CD4-positive, alpha-beta T cell (primary cell): ENCODE data around the gene GBP1. TPM values are rescaled to one million over a fixed set of nuclear protein-coding genes. Genes with fewer than 3 reads are reported as not detected.

Experiments
- ATAC-seq: fragments of 200-7000 bp; cut with Tn5 transposase; one replicate; pipeline ENCODE4 v1.10.0; 2022; ENCODE audit warnings: mild to moderate bottlenecking; ENCODE audit not compliant: poor library complexity
- CTCF ChIA-PET: fragments of 350-600 bp; sonication (Branson Sonifier 250); formaldehyde crosslinking; loops from one replicate; lab custom pipeline; 2021; ENCODE audit warnings: antibody characterized with exemption, inconsistent platforms; lab: Charles Lee
- POLR2A ChIA-PET: fragments of 350-600 bp; sonication (Branson Sonifier 250); formaldehyde crosslinking; loops from one replicate; lab custom pipeline; 2021; ENCODE audit warnings: antibody characterized with exemption, inconsistent platforms; lab: Charles Lee
- DNase-seq, 14 experiments: peaks; one replicate each; pipeline ENCODE4 v3.0.0-alpha.2; 2013 to 2020; ENCODE audit warnings: mixed read lengths in 2 of 14
- H3K27ac ChIP-seq, 2 donors: one replicate each; pipeline versions ENCODE4 v1.5.1 to v1.7.0; 2013; ENCODE audit warnings: low read length in 2 of 2, low read depth in 1 of 2, mild to moderate bottlenecking in 1 of 2
- H3K27me3 ChIP-seq, 2 experiments: 1 replicate in 1 of 2; 2 replicates in 1 of 2; pipeline versions ENCODE4 v1.6.1 to v1.7.0; 2013; ENCODE audit warnings: low read length in 2 of 2, control low read depth in 1 of 2, mild to moderate bottlenecking in 1 of 2, moderate library complexity in 1 of 2; ENCODE audit not compliant: insufficient read depth in 2 of 2, control insufficient read depth in 1 of 2
- H3K36me3 ChIP-seq: one replicate; pipeline ENCODE4 v1.6.1; 2013; ENCODE audit warnings: low read length, control low read depth; ENCODE audit not compliant: insufficient read depth
- H3K4me1 ChIP-seq: one replicate; pipeline ENCODE4 v1.6.1; 2013; ENCODE audit warnings: low read length, control low read depth; ENCODE audit not compliant: insufficient read depth
- H3K4me3 ChIP-seq: one replicate; pipeline ENCODE4 v1.5.1; 2013; ENCODE audit warnings: mild to moderate bottlenecking, low read length, moderate library complexity
- H3K9me3 ChIP-seq, 2 experiments: 1 replicate in 1 of 2; 2 replicates in 1 of 2; pipeline versions ENCODE4 v1.6.1 to v1.7.0; 2013; ENCODE audit warnings: low read length in 2 of 2, mild to moderate bottlenecking in 2 of 2, control low read depth in 1 of 2, moderate library complexity in 1 of 2; ENCODE audit not compliant: control insufficient read depth in 1 of 2, insufficient read depth in 1 of 2
- H3K27ac Mint-ChIP-seq: one replicate; pipeline ENCODE4 v1.8.0; 2020; ENCODE audit warnings: mixed read lengths
- H3K27me3 Mint-ChIP-seq: one replicate; pipeline ENCODE4 v1.8.0; 2021; ENCODE audit warnings: mixed read lengths
- H3K36me3 Mint-ChIP-seq: one replicate; pipeline ENCODE4 v1.8.0; 2021; ENCODE audit warnings: low read depth, mixed read lengths
- H3K4me1 Mint-ChIP-seq: one replicate; pipeline ENCODE4 v1.8.0; 2021; ENCODE audit warnings: low read depth, mixed read lengths
- H3K4me3 Mint-ChIP-seq: one replicate; pipeline ENCODE4 v1.8.0; 2020; ENCODE audit warnings: mild to moderate bottlenecking, mixed read lengths
- H3K9me3 Mint-ChIP-seq: one replicate; pipeline ENCODE4 v1.8.0; 2020; ENCODE audit warnings: mixed read lengths
- CTCF ChIP-seq: fragments of 200-600 bp; IDR thresholded peaks from one replicate; pipeline ENCODE4 v1.8.0; 2022; ENCODE audit warnings: antibody characterized with exemption, mild to moderate bottlenecking
- intact Hi-C, 2 experiments: fragments of 100-400 bp; cut with DNase I in 1 of 2; cut with micrococcal nuclease in 1 of 2; formaldehyde crosslinking; loops; one replicate each; pipeline versions ENCODE4 v1.15.1 to v1.9.0; 2023 to 2025; cut with DNase I, micrococcal nuclease
- total RNA-seq, 174 experiments: library from RNA in 2 of 174; stranded (reverse) in 2 of 174; gene quantifications; one replicate each; pipeline ENCODE4 v1.2.3 and lab custom pipeline; 2021 to 2026

GBP1 gene
- total RNA-seq, 2 experiments from 2014 or later, result 15.5 to 16.5 TPM

DNA sequence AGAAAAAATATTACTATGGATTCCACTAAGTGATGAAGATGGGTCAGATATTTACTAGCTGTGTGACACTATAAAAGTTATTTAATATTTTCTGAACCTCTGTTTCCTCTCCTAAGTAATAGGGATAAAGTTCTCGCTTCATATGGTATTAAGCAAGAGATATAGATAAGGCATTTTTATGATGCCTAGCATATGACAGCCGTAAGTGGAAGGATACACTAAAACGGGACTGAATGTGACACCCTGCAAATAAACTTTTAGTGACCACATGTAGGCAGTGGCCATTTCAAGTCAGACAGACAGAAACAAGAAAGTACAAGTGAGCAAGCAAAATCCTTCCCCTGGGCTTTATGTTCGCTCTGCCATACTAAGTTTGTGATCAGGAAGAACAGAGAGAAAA, 56.5 kb downstream of the GBP1 start:
- Mint-ChIP-seq H3K4me1 (peaks cover 7% of the 10 kb centered on the region), H3K9me3 (no peaks in the 10 kb centered on the region), H3K36me3 (peaks cover 97% of the 10 kb centered on the region), H3K27ac (no peak overlapping the region), H3K27me3 (no peaks in the 10 kb centered on the region), H3K4me3 (no peak overlapping the region)
- H3K4me1 ChIP-seq, result peaks cover under 1% of the 10 kb centered on the region
- no peak overlapping the region for H3K4me3 ChIP-seq
- H3K27ac ChIP-seq, result no peak overlapping the region
- intact Hi-C loops, result no loop called here
- CTCF ChIA-PET, result no interaction called here
- no peak for TF ChIP-seq CTCF
- DNase-seq, result no peak
- POLR2A ChIA-PET, result no interaction called here
- peaks cover 85% of the 10 kb centered on the region for H3K36me3 ChIP-seq
- no peaks in the 10 kb centered on the region for H3K9me3 ChIP-seq
- H3K27me3 ChIP-seq, result no peaks in the 10 kb centered on the region
- ATAC-seq, result no peak

DNA sequence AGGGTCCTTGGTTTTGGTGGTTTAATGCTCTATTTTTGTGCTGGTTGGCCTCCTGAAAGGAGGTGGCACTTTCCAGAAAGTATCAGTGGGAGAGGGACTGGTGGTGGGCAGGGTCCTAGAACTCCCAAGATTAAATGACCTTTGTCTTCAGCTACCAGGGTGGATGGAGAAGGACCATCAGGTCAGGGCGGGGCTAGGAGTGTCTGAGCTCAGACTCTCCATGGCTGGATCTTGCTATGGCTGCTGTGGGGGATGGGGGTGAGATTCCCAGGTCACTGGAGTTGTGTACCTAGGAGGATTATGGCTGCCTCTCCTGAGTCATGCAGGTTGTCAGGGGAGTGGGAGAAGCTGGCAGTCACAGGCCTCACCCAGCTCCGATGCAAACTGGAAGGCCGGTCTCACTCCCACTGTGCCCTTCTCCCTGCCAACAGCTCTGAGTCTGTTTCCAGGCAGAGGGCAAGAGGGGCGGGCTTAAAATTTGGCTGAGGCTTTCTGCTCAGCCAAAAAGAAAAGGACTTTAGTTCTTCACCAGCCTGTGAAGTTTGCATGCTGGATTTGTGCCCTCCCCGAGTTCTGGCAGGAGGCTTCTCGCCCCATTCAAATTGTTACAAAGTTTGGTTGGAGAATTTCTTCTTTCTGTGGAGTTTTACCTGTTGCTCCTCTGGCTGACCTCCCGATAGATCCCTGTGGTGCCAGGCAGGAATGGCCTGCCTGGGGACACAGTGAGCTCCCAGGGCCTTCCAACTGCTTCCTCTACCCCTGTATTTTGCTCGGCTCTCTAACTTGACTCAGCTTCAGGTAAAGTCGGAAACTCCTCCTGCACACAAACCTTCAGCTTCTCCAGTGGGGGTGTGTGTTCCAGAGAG, 59.5 kb downstream of the GBP1 start:
- Mint-ChIP-seq H3K27me3 (no peaks in the 10 kb centered on the region), H3K4me3 (no peak overlapping the region), H3K9me3 (no peaks in the 10 kb centered on the region), H3K27ac (no peak overlapping the region), H3K36me3 (peaks cover 72% of the 10 kb centered on the region), H3K4me1 (peaks cover 37% of the 10 kb centered on the region)
- intact Hi-C loops, result no loop called here
- Histone ChIP-seq H3K27ac (no peak overlapping the region), H3K4me1 (peaks cover 10% of the 10 kb centered on the region), H3K4me3 (no peak overlapping the region), H3K36me3 (peaks cover 56% of the 10 kb centered on the region), H3K9me3 (no peaks in the 10 kb centered on the region), H3K27me3 (no peaks in the 10 kb centered on the region)
- no peak for DNase-seq
- ATAC-seq, result no peak
- ChIA-PET CTCF (no interaction called here), POLR2A (no interaction called here)
- TF ChIP-seq CTCF, result no peak

Other genes with a start within 250 kb of the GBP1 start
- gene GTF2B, start 173.6 kb downstream of the GBP1 start, total RNA-seq, result 10 to 100 TPM; 82.6 to 86.4 TPM
- 10 to 100 TPM; 13.4 to 13.9 TPM for gene KYAT3, start 72.6 kb downstream of the GBP1 start, total RNA-seq
- 10 to 100 TPM; 17.8 to 21.3 TPM for gene RBMXL1, start 72.6 kb downstream of the GBP1 start, total RNA-seq
- gene GBP3, start 42.3 kb downstream of the GBP1 start, total RNA-seq, result 10 to 100 TPM; 17.5 to 20.7 TPM
- gene GBP2, start 60.9 kb upstream of the GBP1 start, total RNA-seq, result 10 to 100 TPM; 87.6 to 91.8 TPM
- gene GBP7, start 110.8 kb upstream of the GBP1 start, total RNA-seq, result not detected
- 10 to 100 TPM; 11.3 to 11.7 TPM for gene GBP4, start 133.7 kb upstream of the GBP1 start, total RNA-seq
- 10 to 100 TPM; 51.4 to 52.9 TPM for gene GBP5, start 207.7 kb upstream of the GBP1 start, total RNA-seq